GM23248 (cell line): ENCODE measurements around the gene PSG4.
"Not testable (repeated sequence)": the region's sequence is repeated elsewhere in the genome, so short reads cannot be mapped to it uniquely, and the experiment has no call there.

ENCODE experiments used
- EZH2 ChIP-seq: fragments of 200-600 bp; sonication (generic); IDR thresholded peaks from 2 replicates; pipeline ENCODE4 v1.6.1; 2018; ENCODE audit warnings: antibody characterized with exemption, mild to moderate bottlenecking; ENCODE audit not compliant: insufficient read depth, poor library complexity, severe bottlenecking
- EZH2phosphoT487 ChIP-seq: fragments of 200-600 bp; sonication (generic); IDR thresholded peaks from 2 replicates; pipeline ENCODE4 v1.6.1; 2018; ENCODE audit warnings: antibody characterized with exemption, moderate library complexity, mild to moderate bottlenecking, low read depth; ENCODE audit not compliant: insufficient read depth

DNA sequence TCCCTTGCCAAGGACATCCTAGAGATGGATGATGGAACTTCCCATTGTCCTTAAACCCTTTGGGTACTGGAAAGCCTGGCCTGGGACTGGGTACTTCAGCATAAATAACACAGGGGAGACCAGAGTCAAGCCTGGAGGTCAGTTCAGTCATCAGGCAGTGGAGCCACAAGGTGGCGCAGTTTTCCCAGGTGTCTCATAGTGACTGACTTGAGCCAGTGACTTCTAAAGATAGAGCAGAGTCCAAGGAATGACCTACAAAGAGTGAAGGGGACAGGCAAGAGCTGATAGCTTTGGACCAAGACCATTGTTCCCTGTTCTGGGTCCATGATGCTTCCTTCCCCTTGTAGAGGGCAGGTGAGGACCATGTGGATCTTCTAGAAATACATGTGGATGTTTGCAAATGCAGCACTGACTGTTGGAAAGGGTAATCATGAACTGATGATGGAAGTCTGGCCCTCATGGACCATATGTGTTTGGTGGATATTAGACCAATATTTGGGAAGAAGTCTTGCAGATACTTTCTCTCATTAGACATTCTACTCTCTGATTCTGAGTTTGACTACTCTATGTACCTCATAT lies 25.8 kb downstream of the PSG4 start:
- not testable (repeated sequence) for TF ChIP-seq EZH2, EZH2phosphoT487
